Measurements from ENCODE around the gene VAV2. TPM values are rescaled to one million over a fixed set of nuclear protein-coding genes. Genes with fewer than 3 reads are reported as not detected.

VAV2 gene
- total and polyA plus RNA-seq, 2 experiments from 2014 or later, result 10.8 to 15.3 TPM

DNA sequence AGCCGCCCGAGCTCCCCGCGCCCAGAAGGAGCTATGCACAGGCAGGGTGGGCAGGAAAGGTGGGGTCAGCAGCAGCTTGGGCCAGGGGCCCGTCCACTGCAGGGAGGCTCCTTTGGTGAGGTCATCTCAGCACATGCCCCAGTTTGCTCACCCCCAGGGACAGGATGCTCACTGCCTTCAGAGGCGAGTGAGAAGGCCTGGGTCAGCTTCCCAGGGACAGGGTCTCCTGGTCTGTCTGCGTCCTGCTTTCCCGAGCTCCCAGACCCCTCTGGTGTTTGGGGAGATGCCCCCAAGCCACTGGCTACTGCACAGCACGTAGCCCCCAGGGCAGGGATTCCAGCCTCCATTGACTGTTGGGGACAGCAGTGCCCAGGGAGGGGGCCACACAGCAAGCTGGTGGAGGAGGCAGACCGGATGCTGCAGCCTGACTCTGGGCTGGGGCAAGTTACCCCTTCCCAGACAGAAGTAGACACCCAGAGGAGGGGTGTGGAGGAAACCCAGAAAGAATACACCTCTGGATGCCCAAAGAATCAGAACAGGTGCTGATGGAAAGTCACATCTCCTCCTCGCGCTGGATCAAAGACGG lies 253.4 kb downstream of the VAV2 start:
- Histone ChIP-seq H3K27ac (peak overlapping the region; percentile 38), H3K9me3 (ENCODE audit: low read depth) (no peaks in the 10 kb centered on the region), H3K4me3 (no peak overlapping the region), H3K27me3 (no peaks in the 10 kb centered on the region), H3K36me3 (no peaks in the 10 kb centered on the region), H3K4me1 (ENCODE audit: low read depth) (peaks cover 16% of the 10 kb centered on the region)
- no peak for DNase-seq (ENCODE audit: low read depth in 1 of 2, low spot score in 1 of 2)
- TF ChIP-seq, protein P1, sequence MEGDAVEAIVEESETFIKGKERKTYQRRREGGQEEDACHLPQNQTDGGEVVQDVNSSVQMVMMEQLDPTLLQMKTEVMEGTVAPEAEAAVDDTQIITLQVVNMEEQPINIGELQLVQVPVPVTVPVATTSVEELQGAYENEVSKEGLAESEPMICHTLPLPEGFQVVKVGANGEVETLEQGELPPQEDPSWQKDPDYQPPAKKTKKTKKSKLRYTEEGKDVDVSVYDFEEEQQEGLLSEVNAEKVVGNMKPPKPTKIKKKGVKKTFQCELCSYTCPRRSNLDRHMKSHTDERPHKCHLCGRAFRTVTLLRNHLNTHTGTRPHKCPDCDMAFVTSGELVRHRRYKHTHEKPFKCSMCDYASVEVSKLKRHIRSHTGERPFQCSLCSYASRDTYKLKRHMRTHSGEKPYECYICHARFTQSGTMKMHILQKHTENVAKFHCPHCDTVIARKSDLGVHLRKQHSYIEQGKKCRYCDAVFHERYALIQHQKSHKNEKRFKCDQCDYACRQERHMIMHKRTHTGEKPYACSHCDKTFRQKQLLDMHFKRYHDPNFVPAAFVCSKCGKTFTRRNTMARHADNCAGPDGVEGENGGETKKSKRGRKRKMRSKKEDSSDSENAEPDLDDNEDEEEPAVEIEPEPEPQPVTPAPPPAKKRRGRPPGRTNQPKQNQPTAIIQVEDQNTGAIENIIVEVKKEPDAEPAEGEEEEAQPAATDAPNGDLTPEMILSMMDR (IDR thresholded peaks at IDR 0.05; ENCODE audit: low read depth, low read length), result no peak

DNA sequence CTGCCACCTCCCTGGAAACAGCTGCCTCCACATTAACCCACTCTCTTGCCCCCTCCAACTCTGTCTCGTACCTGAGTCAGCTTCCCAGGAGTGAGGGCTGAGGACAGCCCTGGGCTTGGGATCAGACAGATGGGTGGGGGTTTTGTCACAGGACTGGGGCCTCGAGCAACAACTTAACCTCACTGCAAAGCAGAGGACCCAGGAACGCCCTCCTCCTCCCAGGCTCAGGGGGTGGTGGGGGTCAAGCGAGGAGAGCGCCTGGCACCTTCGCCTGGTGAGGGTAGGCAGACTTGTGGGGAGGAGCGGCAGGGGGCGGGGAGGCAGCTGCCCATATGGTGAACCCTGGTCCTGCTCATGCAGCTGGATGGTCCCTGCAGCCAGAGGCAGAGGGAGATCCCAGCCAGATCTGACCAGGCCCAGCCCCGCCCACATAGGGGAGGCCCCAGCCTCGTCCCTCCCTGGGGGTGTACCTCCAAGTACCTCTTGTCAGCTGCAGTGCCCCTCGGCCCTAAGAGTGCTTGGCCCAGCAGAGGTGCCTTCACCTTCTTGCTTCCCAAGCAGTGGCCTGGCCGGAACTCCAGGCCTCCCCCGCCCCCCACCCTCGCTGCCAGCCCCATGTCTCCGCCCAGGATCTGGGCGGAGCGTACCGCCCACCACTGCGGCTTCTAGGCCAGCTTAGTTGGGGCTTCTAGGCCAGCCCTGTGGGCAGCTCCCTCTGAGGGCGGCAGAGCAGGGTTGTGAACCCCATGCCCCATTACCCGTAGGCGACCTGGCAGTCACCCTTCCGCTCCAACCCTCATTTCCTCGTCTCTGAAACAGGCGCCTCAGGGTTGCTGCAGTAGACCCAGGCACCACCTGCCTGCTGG lies 254.1 kb downstream of the VAV2 start, which contains the start of gene SARDH:
Gene SARDH, minus strand, starts transcription at position 579 of the 866 bp plus-strand sequence. CDS start 4,179 bp downstream, outside the sequence.
- Histone ChIP-seq H3K36me3 (no peaks in the 10 kb centered on the region), H3K27me3 (no peaks in the 10 kb centered on the region), H3K9me3 (ENCODE audit: low read depth) (no peaks in the 10 kb centered on the region), H3K4me1 (ENCODE audit: low read depth) (peaks cover 16% of the 10 kb centered on the region), H3K4me3 (no peak within 1 kb of the TSS), H3K27ac (peak within 1 kb of the TSS; percentile 38)
- DNase-seq (ENCODE audit: low read depth in 1 of 2, low spot score in 1 of 2), result peak; percentile 72 to 86
- TF ChIP-seq, protein P1 (IDR thresholded peaks at IDR 0.05; ENCODE audit: low read depth, low read length), result no peak

DNA sequence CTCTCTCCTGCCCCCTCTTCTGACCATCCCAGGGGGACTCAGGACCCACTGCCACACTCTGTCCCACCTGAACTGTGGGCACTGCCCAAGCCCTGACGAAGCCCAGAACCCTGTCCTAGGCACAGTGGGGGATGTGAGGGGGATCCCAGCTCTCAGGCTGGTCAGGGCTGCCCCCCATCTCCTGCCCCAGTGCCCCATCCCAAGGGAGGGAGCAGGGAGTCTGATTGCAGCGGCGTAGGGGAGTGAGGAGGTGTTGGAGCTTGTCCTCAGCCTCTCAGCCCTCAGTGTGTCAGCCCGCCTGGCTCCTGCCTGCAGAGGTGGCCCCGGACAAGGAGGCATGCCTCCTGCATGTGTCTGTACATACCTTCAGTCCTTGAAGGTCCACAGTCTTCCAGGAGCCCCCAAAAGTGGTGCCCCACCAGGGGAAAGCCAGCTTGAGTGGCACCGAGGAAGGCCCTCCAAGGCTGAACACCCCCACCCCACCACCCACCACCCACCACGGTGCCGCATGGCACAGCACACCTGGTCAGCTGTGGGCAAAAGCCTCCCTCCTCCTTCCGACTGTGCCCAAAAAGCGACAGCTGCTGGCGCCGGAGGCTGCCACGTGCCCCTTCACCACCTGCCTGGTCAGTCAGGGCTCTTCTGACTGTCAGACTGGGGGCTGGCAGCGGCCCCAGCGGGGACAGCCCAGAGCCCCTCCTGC lies 254.9 kb downstream of the VAV2 start:
- TF ChIP-seq, protein P1 (IDR thresholded peaks at IDR 0.05; ENCODE audit: low read depth, low read length), result no peak
- Histone ChIP-seq H3K27me3 (no peaks in the 10 kb centered on the region), H3K4me3 (no peak overlapping the region)

DNA sequence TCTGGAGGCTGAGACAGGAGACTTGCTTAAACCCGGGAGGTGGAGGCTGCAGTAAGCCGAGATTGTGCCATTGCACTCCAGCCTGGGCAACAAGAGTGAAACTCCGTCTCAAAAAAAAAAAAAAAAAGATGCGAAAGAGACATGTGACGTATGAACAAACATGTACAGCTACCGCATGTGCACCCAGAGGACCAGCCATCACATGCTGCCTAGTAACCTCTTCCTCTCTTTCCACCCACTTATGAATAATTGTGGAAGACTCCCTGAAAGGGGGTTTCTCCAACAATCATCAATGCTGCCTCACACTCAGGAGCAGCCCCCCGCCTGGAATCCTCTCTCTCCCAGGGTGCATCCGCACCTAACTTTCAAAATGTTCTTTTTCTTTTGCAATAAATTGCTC lies 256.2 kb downstream of the VAV2 start:
- H3K4me1 ChIP-seq (ENCODE audit: low read depth), result peaks cover 16% of the 10 kb centered on the region
- no peaks in the 10 kb centered on the region for H3K27me3 ChIP-seq
- H3K4me3 ChIP-seq, result no peak overlapping the region
- no peak for DNase-seq (ENCODE audit: low read depth in 1 of 2, low spot score in 1 of 2)
- no peaks in the 10 kb centered on the region for H3K9me3 ChIP-seq (ENCODE audit: low read depth)
- TF ChIP-seq, protein P1 (IDR thresholded peaks at IDR 0.05; ENCODE audit: low read depth, low read length), result no peak
- H3K36me3 ChIP-seq, result no peaks in the 10 kb centered on the region
- no peak overlapping the region for H3K27ac ChIP-seq

More for the DNA sequence above, 254.9 kb downstream of the VAV2 start:
- peak overlapping the region; percentile 38 for H3K27ac ChIP-seq
- peaks cover 16% of the 10 kb centered on the region for H3K4me1 ChIP-seq (ENCODE audit: low read depth)
- no peaks in the 10 kb centered on the region for H3K36me3 ChIP-seq
- no peaks in the 10 kb centered on the region for H3K9me3 ChIP-seq (ENCODE audit: low read depth)
- no peak for DNase-seq (ENCODE audit: low read depth in 1 of 2, low spot score in 1 of 2)

DNA sequence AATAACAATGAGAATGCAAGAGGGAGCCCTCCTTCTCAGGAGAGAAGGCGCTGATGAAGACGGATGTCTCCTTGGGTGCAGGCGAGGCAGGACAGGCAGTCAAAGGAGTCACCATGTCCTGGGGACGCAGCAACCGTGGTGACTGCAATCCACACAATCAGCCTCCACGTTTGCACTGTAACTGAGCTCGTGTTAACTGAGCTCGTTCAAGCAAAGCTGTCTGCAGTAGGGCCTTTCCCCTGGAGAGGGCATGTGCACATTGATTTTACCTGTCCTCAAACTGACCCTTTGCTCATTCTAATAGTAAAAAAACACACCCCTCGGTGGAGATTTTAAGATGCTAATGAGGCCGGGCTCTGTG lies 256.7 kb downstream of the VAV2 start:
- no peak for DNase-seq (ENCODE audit: low read depth in 1 of 2, low spot score in 1 of 2)

More for the DNA sequence above, 256.7 kb downstream of the VAV2 start:
- Histone ChIP-seq H3K36me3 (no peaks in the 10 kb centered on the region), H3K27ac (no peak overlapping the region), H3K4me3 (no peak overlapping the region), H3K4me1 (ENCODE audit: low read depth) (peaks cover 16% of the 10 kb centered on the region), H3K27me3 (no peaks in the 10 kb centered on the region), H3K9me3 (ENCODE audit: low read depth) (no peaks in the 10 kb centered on the region)
- TF ChIP-seq, protein P1 (IDR thresholded peaks at IDR 0.05; ENCODE audit: low read depth, low read length), result no peak

All from cardiac muscle cell (in vitro differentiated cells and primary cell).